ENCODE data around the gene OR5P2.
"Not testable (repeated sequence)": the region's sequence is repeated elsewhere in the genome, so short reads cannot be mapped to it uniquely, and the experiment has no call there.

Gene OR5P2

GRCh38 chr11:7796842-7797241, at the start of gene OR5P2:
Gene OR5P2 (minus strand): TSS chr11:7796942. CDS start chr11:7796942, 0 bp downstream.
- DNase-seq (ENCODE audit: low read depth in 4 of 4, low spot score in 1 of 4), result no peak

GRCh38 chr11:7846003-7846402, 49.3 kb upstream of the OR5P2 start:
- no peak for DNase-seq (ENCODE audit: low read depth in 4 of 4, low spot score in 1 of 4)

- DNase-seq (ENCODE audit: low read depth in 4 of 4, low spot score in 1 of 4), result no peak
Observed at GRCh38 chr11:7844986-7845385, 48.2 kb upstream of the OR5P2 start.

GRCh38 chr11:7844521-7844920, 47.8 kb upstream of the OR5P2 start:
- no peak for DNase-seq (ENCODE audit: low read depth in 4 of 4, low spot score in 1 of 4)

GRCh38 chr11:7840578-7840977, 43.8 kb upstream of the OR5P2 start:
- DNase-seq (ENCODE audit: low read depth in 4 of 4, low spot score in 1 of 4), result no peak

GRCh38 chr11:7833527-7833926, 36.8 kb upstream of the OR5P2 start:
- no peak for DNase-seq (ENCODE audit: low read depth in 4 of 4, low spot score in 1 of 4)

- no peak for DNase-seq (ENCODE audit: low read depth in 4 of 4, low spot score in 1 of 4)
Observed at GRCh38 chr11:7830740-7831139, 34.0 kb upstream of the OR5P2 start, which contains the start of gene OR5P3. Gene OR5P3 (minus strand): TSS chr11:7830840.

- no peak for DNase-seq (ENCODE audit: low read depth in 4 of 4, low spot score in 1 of 4)
Observed at GRCh38 chr11:7826324-7826723, 29.6 kb upstream of the OR5P2 start.

- DNase-seq (ENCODE audit: low read depth in 4 of 4, low spot score in 1 of 4), result not testable (repeated sequence)
Observed at GRCh38 chr11:7820417-7820816, 23.7 kb upstream of the OR5P2 start.

GRCh38 chr11:7814897-7815296, 18.2 kb upstream of the OR5P2 start:
- not testable (repeated sequence) for DNase-seq (ENCODE audit: low read depth in 4 of 4, low spot score in 1 of 4)

- not testable (repeated sequence) for DNase-seq (ENCODE audit: low read depth in 4 of 4, low spot score in 1 of 4)
Observed at GRCh38 chr11:7810301-7810700, 13.6 kb upstream of the OR5P2 start.

- DNase-seq (ENCODE audit: low read depth in 4 of 4, low spot score in 1 of 4), result no peak
Observed at GRCh38 chr11:7793233-7793632, 3.5 kb downstream of the OR5P2 start.

GRCh38 chr11:7787239-7787638, 9.5 kb downstream of the OR5P2 start:
- no peak for DNase-seq (ENCODE audit: low read depth in 4 of 4, low spot score in 1 of 4)

- DNase-seq (ENCODE audit: low read depth in 4 of 4, low spot score in 1 of 4), result no peak
Observed at GRCh38 chr11:7775689-7776088, 21.1 kb downstream of the OR5P2 start.

GRCh38 chr11:7764301-7764700, 32.4 kb downstream of the OR5P2 start:
- not testable (repeated sequence) for DNase-seq (ENCODE audit: low read depth in 4 of 4, low spot score in 1 of 4)

GRCh38 chr11:7759010-7759409, 37.7 kb downstream of the OR5P2 start:
- no peak for DNase-seq (ENCODE audit: low read depth in 4 of 4, low spot score in 1 of 4)

GRCh38 chr11:7749456-7749855, 47.3 kb downstream of the OR5P2 start:
- no peak for DNase-seq (ENCODE audit: low read depth in 4 of 4, low spot score in 1 of 4)

Measured in stimulated activated CD4-positive, alpha-beta T cell treated with anti-CD3 and anti-CD28 coated beads, Interleukin-1b, Interleukin-23, amount 100 ng/mL, for 24 hours (primary cell).